Pons (tissue), 1 donor: ENCODE data around the gene BACH2.

Experiments used
- DNase-seq: peaks from one replicate; pipeline ENCODE4 v3.0.0-alpha.2; 2016; ENCODE audit warnings: low spot score

BACH2 gene

DNA sequence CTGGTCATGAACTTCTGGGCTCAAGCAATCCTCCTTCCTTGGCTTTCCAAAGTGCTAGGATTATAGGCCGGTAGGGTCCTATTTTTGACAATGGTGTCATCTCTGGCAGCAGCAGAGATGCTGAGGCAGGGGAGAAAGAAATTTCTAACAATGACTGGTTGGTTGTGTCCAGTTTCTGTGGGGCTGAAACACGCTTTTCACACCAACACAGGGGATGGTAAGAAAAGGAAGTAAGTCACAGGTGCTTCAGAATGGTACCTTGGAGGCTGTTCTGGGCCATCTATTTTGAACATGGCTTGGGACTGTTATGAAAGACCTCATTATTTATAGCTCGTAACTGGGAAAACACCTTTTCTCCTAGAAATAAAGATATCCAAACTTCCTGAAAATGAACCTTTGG lies 329.7 kb downstream of the BACH2 start:
- DNase-seq: no peak

DNA sequence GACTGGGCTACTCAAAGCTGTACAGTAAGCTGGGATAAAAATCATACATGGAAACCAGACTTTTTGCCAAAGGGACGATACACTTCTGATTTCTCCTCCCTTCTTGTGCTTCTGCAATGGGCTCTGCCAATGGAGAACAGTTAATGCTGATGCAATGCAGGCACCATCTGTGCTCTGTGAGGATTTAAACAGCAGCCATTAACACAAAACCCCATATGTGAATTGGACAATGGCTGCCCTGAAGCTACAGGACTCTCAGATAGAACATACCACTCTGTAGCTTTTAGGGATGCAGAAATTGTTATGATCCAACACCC lies 330.5 kb downstream of the BACH2 start:
- DNase-seq: no peak

DNA sequence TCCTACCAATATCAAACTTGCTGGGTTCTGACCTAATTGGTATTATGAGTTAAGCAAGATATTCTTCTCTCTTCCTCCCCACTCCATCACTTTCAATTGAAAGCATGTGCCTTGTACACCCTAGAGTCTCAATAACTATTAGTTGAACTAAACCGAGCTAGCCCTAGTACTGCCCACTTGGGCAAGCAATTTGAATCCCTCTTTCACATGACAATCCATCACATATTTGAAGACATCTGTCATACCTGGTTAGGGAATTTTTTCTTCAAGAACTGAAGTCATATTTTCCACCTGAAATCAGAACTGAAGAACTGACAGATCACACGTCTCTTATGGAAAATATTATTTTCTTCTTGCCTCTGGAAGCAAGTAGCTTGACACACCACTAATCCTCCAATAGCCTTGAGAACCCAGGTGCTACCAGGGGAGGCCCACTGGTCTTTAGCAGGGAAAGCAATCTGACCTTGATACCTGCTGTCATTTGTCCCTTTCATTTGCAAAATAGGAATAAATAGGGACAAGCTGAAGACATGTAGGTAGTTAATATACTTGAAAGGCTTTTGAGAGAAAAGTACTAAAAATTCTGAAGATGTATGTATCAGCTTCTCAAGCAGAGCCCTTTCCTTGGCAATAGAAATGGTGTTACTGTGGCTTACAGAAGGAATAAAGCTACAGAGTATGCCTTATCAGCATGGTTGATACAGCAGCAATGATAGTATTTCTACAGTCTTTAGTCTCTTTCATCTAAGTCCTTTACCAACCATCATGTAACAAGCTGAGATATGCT lies 331.0 kb downstream of the BACH2 start:
- DNase-seq: no peak

DNA sequence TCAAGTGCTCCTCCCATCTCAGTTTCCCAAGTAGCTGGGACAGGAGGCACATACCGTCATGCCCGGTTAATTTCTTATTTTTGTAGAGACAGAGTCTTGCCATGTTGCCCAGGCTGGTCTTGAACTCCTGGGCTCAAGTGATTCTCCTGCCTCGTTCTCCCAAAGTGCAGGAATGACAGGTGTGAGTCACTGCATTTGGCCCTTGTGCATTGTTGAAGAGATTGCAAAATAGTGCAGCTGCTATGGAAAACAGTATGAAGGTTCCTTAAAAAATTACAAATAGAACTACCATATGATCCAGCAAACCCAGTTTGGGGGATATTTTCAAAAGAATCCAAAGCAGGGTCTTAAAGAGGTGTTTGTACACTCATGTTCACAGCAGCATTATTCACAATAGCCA lies 333.3 kb downstream of the BACH2 start:
- DNase-seq: no peak

DNA sequence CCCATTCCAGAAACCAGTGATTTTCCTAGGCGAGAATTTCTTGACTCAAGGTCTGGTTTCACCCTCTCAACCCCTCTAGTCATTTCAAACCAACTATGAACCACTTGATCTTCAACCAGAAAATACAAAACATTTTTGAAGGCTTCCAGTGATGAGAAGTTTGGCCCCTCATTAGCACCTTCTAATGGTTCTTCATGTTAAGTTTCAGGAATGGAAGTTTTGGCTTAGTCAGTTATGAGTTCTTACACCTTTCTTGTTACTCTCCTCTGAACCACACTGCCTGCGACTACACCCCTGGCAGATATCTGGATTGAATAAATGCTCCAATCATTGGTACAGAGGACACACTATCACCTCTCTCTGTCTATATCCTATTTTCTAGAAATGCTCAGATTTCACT lies 335.2 kb downstream of the BACH2 start:
- no peak for DNase-seq

DNA sequence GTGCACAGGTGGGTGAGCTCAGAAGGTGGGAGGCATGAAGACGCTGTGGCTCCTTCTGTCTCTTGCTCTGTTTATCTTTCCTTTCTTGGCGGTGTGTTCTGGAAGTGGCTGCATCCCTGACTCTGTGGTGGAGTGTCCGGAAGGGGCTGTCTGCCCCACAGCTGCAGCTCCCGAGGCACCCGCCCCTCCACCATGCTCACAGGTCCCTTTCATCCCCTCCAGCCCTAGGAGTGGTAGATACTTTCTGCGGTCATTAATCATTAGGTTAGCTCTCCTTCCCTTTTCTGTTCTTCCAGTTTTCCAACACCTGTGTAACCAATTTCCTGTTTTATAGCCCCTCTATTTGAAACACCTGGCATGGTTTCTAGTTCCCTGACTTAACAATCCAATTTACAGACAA lies 336.8 kb downstream of the BACH2 start:
- DNase-seq: no peak

DNA sequence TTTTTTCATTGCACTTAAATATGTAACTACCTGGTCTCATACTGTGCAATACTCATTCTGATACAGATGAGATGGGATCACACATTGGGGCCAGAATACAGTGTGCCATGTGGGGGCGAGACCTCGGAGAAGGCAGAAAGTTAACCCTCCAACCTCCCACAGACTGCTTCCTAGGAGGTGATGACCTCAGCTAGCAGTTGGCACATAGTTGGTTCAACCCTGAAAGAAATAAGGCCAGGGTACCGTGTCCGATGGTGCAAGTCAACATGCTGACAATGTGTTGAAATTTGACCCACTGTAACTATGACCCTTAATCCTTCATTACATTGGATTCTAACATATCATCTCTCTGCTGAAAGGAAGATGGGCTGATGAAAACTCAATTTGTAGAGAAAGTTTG lies 340.5 kb downstream of the BACH2 start:
- no peak for DNase-seq

DNA sequence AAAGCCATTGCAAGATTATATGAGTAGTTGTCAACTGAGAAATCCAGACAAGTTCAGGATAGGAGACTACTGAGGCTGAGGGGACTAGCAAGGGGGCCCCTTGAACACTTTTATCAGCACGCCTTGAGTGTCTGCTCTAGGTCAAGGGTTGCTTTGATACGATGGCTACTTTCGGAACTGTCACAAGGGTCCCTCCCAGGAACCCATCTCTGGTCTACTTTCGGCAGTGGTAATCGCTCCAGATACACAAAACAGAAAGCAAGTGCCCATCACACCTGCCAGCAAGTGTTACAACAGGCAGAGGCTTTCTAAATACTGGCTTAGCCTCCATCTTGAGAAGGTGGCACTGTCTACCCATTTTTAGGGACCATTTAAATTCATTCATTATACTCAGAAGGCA lies 341.3 kb downstream of the BACH2 start:
- no peak for DNase-seq

DNA sequence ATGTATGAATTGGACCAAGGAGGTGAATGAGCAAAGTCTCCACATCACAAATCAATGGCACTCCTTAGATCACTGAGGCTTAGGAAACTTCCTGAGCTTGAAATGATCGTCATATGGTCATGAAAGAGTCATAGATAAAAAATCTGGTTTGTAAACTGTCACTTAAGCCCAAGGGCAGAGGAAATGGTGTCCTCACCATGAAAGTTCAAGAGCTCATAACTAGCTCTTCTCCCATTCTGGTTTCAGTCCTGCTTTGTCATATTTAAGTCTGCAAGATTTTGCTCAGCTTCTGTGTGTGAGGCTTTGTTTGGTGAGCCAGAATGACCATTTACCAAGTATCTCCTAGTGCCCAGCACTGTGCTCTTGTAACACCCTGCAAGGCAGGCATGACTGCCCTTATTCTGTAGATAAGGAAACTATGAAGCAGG lies 341.9 kb downstream of the BACH2 start:
- no peak for DNase-seq

DNA sequence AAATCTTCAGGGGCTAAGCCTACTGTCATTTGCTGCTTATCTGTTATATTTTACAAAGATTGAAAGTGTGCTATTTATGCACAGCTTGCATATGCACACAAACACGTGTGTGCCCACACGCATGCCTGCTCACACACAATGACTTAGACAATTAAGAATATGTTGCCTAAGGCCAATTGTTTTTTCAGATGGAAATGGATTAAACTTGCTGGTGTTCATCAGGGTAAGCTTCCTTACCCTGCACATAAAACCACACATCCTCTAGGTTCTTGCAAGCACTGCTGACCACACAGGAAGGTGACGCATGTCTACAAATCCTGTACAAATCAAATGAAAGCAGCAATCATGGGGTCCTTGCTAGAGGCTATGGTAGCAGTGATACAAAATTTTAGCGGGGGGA lies 344.0 kb downstream of the BACH2 start:
- no peak for DNase-seq

DNA sequence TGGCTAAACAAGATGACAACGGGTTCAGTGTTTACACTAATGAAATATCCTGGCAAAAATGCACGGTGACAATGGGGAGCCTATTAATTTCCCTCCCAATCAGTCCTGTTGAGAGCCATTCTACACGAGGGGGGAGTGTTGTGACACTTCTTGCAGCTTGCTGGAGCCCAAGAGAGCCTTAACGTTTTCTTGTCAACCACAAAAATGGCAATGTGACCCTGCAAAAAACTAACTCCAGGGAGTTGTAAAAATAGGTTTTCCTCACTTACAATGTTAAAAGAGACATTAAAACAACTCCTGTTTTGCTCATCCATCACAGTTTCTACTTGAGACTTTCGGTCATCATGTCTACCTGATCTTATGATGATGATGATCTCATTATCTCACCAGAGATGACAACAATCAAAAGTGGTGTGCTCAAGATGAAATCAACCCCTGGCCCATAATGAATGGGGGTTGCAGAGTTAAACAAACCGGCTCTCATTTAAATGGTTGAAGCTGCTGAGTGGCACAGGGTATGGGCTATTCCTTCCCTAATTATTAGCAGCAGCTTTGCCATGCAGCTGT lies 344.5 kb downstream of the BACH2 start:
- no peak for DNase-seq

DNA sequence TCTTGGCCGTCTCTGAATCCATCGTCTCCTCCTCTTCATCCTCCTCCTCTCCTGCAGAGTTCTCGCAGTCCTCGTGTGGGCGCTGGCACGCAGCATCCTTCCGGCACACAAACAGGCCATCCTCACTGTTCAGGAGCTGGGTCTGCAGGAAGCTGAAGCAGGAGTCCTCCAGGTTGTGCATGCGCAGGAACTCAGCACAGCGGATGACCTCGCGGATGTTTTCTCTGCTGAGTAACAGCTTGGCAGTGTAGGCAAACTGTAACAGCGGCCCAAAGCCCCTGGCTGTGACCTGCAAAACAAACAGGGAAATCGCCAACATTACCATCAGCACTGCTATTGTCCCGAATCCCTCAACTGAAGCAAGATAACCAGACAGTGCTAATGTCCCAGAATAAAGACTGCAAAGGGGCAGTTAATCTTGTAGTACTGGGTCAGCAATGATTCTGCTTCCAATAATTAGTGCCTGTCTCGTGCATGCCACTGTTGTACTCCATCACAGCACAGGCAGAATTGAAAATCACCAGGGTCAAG lies 345.0 kb downstream of the BACH2 start:
- DNase-seq: peak; percentile 59

DNA sequence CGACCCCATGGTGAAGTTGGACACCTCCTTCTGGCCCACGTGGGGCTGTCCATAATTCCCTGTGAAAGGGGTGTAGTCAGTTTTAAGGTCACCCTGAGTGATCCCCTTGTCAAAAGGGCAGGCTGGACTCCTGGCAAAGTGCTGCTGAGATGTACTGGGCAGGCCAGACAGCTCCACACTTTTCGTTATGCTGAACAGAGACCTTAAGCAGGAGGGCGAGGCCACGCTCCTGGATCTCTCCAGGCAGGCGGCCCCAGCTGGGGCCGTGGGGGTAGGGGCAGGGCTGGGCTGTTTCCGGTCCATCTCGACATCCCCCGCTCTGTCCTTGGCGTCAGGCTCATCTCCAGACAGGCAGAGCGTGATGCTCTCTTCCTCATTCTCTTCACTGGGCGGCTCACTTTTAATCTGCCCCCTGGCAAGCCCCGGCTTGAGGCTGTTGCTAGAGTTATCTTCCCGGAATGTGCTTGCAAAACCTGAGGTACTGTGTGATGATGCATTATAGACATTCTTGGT lies 345.7 kb downstream of the BACH2 start:
- DNase-seq: no peak

DNA sequence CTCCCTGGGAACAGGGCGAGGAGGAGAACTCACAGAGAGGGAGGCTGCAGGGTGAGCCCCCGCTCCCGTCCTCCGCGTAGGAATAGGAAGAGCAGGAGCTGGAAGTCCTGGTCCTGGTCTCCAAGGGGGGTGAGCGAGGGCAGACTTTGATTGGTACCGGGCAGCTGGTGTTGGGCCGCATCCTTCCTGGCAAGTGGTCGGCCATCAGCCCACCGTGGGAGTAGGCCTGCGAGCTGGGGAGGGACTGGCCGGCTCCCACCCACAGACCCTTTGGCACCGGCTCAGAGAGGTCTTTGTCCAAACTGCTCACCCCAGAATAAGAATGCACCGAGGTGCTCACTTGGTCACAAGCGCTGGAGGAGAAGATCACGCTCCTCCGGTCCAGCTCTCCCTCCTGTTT lies 346.2 kb downstream of the BACH2 start:
- no peak for DNase-seq

DNA sequence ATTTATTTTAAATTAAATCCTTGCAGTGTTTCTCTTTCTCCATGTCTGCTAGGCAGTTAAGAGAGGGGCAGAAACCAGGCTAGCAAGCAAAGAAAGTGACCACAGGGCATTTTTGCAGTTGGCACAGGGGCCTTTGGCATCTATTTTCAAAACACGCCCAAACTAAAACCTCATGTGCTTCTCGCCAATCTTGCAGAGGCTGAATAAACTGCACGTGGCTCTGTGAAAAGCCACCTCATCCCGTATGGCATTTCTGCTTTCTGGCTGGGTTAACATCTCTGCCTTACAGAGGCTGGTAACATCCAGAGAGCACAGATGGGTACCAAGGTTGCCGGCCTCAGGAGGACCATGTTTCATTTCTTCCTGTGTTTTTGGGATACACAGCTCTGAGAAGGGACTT lies 347.8 kb downstream of the BACH2 start:
- DNase-seq: no peak

DNA sequence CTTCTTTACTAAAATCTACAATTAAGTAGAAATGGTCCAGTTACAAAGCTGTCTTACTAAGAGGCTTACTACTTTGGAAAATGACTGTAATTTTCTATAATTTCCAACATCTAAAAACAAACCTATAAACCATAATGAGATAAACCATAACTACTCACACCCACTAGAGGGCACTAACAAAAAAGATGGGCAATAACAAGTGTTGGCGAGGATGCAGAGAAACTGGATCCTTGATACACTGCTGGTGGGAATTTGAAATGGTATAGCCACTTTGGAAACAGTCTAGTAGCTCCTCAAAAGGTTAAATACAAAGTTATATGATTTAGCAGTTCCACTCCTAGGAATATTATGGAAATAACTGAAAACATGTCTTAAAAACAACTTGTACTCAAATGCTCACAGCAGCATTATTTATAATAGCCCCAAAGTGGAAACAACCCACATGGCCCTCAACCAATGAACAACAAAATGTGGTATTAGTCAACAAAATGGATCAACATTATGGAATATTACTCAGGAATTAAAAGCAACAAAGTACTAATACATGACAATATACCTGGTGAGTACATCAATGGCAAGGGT lies 351.7 kb downstream of the BACH2 start:
- no peak for DNase-seq

DNA sequence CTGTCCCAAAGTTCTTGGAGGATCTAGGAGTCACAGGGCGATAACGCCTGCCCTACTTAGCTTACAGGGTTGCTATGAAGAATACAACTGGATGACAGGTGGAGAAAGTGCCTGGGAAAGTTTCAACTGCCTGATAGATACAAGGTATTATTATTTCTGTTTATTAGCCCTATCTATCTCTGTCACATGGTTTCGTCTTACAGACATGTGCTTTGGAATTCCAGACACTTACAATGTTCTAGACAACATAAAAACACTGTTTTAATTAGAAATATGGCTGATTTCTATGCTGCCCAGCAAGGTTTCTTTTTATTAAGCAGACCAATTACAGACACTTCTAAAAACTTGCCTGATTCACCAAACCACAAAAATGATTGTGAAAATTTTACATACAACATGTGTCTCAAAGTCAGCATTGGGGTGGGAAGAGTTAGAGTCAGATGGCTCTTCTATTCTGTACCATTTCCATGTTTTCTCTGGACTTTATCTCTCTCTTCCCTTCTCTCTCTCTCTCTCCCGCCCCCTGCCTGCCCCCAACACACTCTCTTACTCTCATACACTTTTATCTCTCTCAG lies 352.4 kb downstream of the BACH2 start:
- no peak for DNase-seq

DNA sequence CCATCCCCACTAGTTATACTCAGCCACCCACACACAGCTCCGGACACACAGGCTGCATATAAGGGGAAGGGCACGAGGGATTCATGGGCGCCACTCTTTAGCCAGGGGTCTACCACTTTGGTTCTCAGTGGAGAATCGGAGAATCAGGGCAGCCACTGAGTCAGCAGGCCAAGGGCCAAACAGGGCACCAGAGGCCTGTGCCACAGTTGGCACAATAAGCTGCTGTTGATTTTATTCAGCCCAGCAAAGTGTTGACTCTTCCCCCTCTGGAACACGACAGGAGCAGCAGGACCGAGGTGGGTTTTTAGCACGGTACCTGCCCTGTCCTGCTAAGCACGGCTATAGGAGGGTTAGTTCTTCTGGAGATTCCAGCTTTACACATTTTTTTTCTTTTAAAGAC lies 354.0 kb downstream of the BACH2 start:
- DNase-seq: no peak

DNA sequence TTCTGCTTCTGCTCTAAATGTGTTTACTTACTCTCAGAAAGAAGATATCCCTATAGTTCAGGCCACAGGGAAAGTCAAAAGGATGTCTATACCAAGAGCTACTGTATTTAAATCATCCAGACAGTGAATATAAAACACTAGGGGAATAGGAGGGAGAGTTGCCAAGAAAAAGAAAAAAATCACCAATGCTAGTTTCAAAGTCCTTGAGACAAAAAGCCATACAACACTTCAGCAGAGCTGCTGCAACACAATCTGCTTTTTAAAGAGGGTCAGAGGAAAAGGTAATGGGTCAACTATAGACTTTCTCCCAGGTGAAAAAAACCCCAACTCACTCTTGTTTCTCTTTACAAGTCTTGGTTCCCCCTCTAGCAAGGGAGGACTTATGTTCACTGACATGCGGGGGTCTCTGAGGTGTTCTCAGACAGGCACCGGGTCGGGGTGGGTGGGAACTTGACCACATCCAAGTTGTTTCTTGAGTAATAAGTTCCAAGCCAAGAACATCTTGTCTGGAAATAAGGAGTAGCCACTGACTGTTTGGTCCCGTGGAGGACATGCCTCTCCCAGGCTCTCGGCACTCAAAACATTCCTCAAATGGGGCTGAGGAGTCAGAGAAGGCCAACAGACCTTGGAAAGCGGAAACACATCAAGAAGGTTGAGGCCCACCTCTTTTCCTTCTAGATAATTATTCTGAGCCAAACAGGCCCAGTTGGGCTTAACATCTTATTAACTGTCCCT lies 354.7 kb downstream of the BACH2 start:
- DNase-seq: no peak

DNA sequence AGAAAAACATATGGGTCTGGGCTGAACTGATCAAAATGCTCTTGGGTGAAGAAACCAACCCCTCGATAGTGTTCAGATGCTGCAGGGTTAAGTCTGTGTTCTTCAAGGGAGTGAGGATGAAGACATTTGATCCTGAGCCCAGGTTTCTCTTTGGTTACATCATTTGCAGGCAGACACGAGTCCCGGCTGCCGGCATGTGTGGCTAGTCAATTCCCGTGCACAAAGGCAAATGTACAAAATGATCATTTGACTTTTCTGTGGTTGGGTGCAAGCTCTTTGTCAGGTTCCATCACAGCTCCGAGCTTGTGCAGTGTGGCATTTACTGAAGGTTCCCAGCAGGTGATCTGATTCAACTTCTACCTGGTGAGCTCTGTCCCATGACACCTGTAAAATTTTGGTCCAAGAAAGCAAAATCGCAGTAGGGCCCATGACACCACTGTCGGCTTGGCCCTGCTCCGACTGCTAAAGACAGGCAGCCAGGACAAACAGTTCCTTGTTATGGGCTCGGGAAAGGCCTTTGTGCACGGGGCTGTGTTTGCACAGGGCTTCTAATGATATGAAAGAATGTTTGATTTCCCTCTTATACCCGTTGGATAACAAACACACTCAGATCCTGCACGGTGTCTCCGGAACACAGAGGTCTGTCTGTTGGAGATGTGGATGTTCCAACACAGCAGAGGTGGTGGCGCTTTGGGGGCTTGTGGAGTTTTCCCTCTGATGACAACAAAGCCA lies 355.4 kb downstream of the BACH2 start:
- DNase-seq: peak; percentile 88

DNA sequence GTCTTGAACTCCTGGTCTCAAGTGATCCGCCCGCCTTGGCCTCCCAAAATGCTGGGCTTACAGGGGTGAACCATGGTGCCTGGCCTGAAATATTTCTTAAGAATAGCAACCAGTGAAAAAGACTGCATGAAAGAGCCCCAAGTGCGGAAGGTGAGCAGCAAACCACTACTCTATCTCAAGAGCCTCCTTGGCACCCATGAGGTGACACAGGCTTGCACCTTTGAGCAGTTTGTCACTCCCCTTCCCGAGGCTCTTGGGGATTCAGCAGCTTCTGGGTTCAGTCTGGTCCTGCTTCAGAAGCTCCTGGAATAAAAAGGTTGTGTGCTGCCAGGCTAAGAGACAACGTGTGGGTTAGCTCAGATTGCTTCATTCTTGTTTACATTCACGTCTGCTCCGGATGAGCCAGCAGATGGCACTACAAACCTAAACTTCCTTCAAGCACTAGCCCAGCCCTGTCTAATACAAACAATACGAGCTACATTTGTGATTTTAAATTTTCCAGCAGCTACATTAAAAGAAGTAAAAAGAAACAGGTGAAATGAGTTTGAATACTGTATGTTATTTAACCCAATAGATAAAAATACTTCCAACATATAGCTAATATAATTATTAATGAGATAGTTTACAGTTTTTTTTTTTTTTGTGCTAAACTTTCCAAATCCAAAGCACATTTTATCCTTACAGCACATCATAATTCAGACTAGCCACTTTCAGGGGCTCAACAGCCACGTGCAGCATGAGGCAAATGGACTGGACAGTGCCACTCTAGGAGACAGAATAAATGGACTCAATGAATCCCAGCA lies 356.2 kb downstream of the BACH2 start:
- peak; percentile 96 for DNase-seq
